CD14-positive monocyte (primary cell): ENCODE measurements around the gene NTM. TPM values are rescaled to one million over a fixed set of nuclear protein-coding genes. Genes with fewer than 3 reads are reported as not detected.

Experiments used
- DNase-seq, 3 donors: peaks; one replicate each; pipeline ENCODE4 v3.0.0-alpha.2; 2011 to 2022
- H2AFZ ChIP-seq: 2 replicates; pipeline ENCODE4 v1.6.0; 2012; ENCODE audit warnings: mild to moderate bottlenecking, low read depth, low read length, inconsistent platforms; ENCODE audit not compliant: insufficient read depth, poor library complexity, severe bottlenecking
- H3K27ac ChIP-seq, 2 donors: 1 replicate in 1 of 2; 2 replicates in 1 of 2; pipeline ENCODE4 v1.5.1; 2012 to 2013; ENCODE audit warnings: low read length in 2 of 2, control low read depth in 1 of 2, inconsistent platforms in 1 of 2, low read depth in 1 of 2, mild to moderate bottlenecking in 1 of 2
- H3K27me3 ChIP-seq, 2 donors: one replicate each; pipeline versions ENCODE4 v1.6.0 to v1.6.1; 2011 to 2013; ENCODE audit warnings: low read length in 2 of 2; ENCODE audit not compliant: control insufficient read depth in 2 of 2, insufficient read depth in 2 of 2
- H3K36me3 ChIP-seq, 2 donors: replicated peaks in 1 of 2; 1 replicate in 1 of 2; 2 replicates in 1 of 2; pipeline versions ENCODE4 v1.5.1 to v1.6.1; 2012 to 2013; ENCODE audit warnings: low read length in 2 of 2, control low read depth in 1 of 2, inconsistent platforms in 1 of 2, mild to moderate bottlenecking in 1 of 2; ENCODE audit not compliant: insufficient read depth in 2 of 2, control insufficient read depth in 1 of 2
- H3K4me1 ChIP-seq, 2 donors: 1 replicate in 1 of 2; 2 replicates in 1 of 2; pipeline versions ENCODE4 v1.5.1 to v1.6.1; 2012 to 2013; ENCODE audit warnings: low read length in 2 of 2, control low read depth in 1 of 2, inconsistent platforms in 1 of 2, mild to moderate bottlenecking in 1 of 2, moderate library complexity in 1 of 2; ENCODE audit not compliant: insufficient read depth in 2 of 2, control insufficient read depth in 1 of 2
- H3K4me2 ChIP-seq: replicated peaks from 2 replicates; pipeline ENCODE3; 2012; ENCODE audit warnings: low read length, moderate library complexity, mild to moderate bottlenecking; ENCODE audit not compliant: poor library complexity, severe bottlenecking; ENCODE audit errors: extremely low read depth
- H3K4me3 ChIP-seq, 3 experiments: fragments of 200-600 bp in 1 of 3; sonication (generic) in 1 of 3; replicated peaks in 1 of 3; 1 replicate in 2 of 3; 2 replicates in 1 of 3; pipeline ENCODE4 v1.5.1; 2011 to 2013; ENCODE audit warnings: low read length in 3 of 3, mild to moderate bottlenecking in 3 of 3, control low read depth in 2 of 3, low read depth in 2 of 3, inconsistent platforms in 1 of 3, moderate library complexity in 1 of 3
- H3K79me2 ChIP-seq: 2 replicates; pipeline ENCODE4 v1.6.0; 2012; ENCODE audit warnings: mild to moderate bottlenecking, control low read depth, inconsistent platforms, low read length, moderate library complexity; ENCODE audit not compliant: insufficient read depth
- H3K9ac ChIP-seq: 2 replicates; pipeline ENCODE4 v1.6.0; 2017; ENCODE audit warnings: low read length, mild to moderate bottlenecking; ENCODE audit not compliant: insufficient read depth, poor library complexity, severe bottlenecking
- H3K9me3 ChIP-seq, 2 donors: replicated peaks in 1 of 2; 1 replicate in 1 of 2; 2 replicates in 1 of 2; pipeline versions ENCODE4 v1.5.1 to v1.6.1; 2012 to 2013; ENCODE audit warnings: low read length in 2 of 2, control low read depth in 1 of 2; ENCODE audit not compliant: control insufficient read depth in 1 of 2, insufficient read depth in 1 of 2
- H4K20me1 ChIP-seq: 2 replicates; pipeline ENCODE4 v1.6.0; 2012; ENCODE audit warnings: mild to moderate bottlenecking, low read length, control low read depth, moderate library complexity; ENCODE audit not compliant: insufficient read depth
- H3K27ac Mint-ChIP-seq, 7 donors: one replicate each; pipeline ENCODE4 v1.8.0; 2020; ENCODE audit warnings: mild to moderate bottlenecking in 7 of 7, mixed read lengths in 7 of 7, moderate library complexity in 6 of 7, inconsistent platforms in 2 of 7
- H3K27me3 Mint-ChIP-seq, 3 donors: one replicate each; pipeline ENCODE4 v1.8.0; 2021 to 2022; ENCODE audit warnings: low read depth in 3 of 3, mild to moderate bottlenecking in 3 of 3, mixed read lengths in 3 of 3, moderate library complexity in 3 of 3, inconsistent platforms in 1 of 3
- H3K36me3 Mint-ChIP-seq, 2 donors: one replicate each; pipeline ENCODE4 v1.8.0; 2020; ENCODE audit warnings: mixed read lengths in 2 of 2, inconsistent platforms in 1 of 2, mild to moderate bottlenecking in 1 of 2
- H3K4me1 Mint-ChIP-seq: one replicate; pipeline ENCODE4 v1.8.0; 2020; ENCODE audit warnings: mild to moderate bottlenecking, mixed read lengths
- H3K4me3 Mint-ChIP-seq, 2 donors: one replicate each; pipeline ENCODE4 v1.8.0; 2020; ENCODE audit warnings: mild to moderate bottlenecking in 2 of 2, mixed read lengths in 2 of 2, moderate library complexity in 1 of 2
- H3K9me3 Mint-ChIP-seq, 7 donors: one replicate each; pipeline ENCODE4 v1.8.0; 2020 to 2022; ENCODE audit warnings: mixed read lengths in 7 of 7, mild to moderate bottlenecking in 6 of 7, moderate library complexity in 6 of 7, inconsistent platforms in 2 of 7
- whole genome bisulfite sequencing: methylation state at CpG from one replicate; pipeline ENCODE4 v1.1.5; 2013; ENCODE audit warnings: missing lambda C conversion rate; ENCODE audit not compliant: insufficient coverage; 5-methylcytosine and 5-hydroxymethylcytosine counted together
- intact Hi-C, 2 donors: fragments of 100-400 bp; cut with micrococcal nuclease; formaldehyde crosslinking; loops; one replicate each; pipeline versions ENCODE4 v1.15.0 to v1.15.1; 2023
- polyA plus RNA-seq, 3 donors: library from polyadenylated mRNA; depleted of rRNA in 1 of 3; unstranded in 2 of 3; stranded (reverse) in 1 of 3; fragments of 300-500 nt in 2 of 3; fragments of >200 nt in 1 of 3; fragmentation: Illumina TruSeq in 2 of 3; gene quantifications; 1 replicate in 2 of 3; 2 replicates in 1 of 3; pipeline ENCODE4 v1.2.3, GENCODE V29; 2012 to 2021
- TF ChIP-seq, protein P1 (sequence below): fragments of 200-600 bp; IDR thresholded peaks from one replicate; pipeline ENCODE4 v1.8.0; 2022; ENCODE audit warnings: antibody characterized with exemption, mild to moderate bottlenecking

The NTM gene
- polyA plus RNA-seq, 3 donors = not detected

DNA sequence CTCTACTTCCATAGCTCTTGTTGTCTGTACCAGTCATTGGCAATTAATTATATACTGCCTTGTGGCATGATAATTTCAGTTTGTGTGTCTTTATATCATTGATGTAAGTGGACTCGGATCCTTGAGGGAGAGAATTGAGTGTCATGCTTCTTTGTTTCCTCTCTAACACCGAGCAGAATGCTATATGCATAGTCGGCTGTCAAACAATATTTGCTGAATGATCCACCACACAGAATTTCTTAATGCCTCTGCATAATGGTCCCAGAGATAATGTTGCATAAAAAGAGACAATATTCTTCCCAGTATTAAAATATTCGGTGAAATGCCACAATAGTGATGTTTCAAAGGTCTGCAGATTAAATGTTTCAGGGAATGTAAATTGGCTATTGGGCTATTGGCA, 664.8 kb downstream of the NTM start:
- Histone ChIP-seq H4K20me1 (no peaks in the 10 kb centered on the region), H3K4me1 (peaks cover 0 to 5% of the 10 kb centered on the region in 2 donors), H3K27ac (no peak overlapping the region), H3K27me3 (peaks cover 0 to 8% of the 10 kb centered on the region in 2 donors), H3K79me2 (no peaks in the 10 kb centered on the region), H3K4me2 (no peak overlapping the region), H3K9me3 (no peaks in the 10 kb centered on the region), H3K36me3 (no peaks in the 10 kb centered on the region), H3K9ac (no peak overlapping the region), H2AFZ (no peak overlapping the region), H3K4me3 (no peak overlapping the region)
- peak in 1 of 3 donors; percentile 20 for DNase-seq
- Mint-ChIP-seq H3K27me3 (peaks cover 6 to 9% (median 6%) of the 10 kb centered on the region in 3 donors), H3K27ac (no peak overlapping the region), H3K36me3 (no peaks in the 10 kb centered on the region), H3K4me3 (no peak overlapping the region), H3K9me3 (peaks cover 0 to 3% (median 2%) of the 10 kb centered on the region in 7 donors), H3K4me1 (peaks cover 21% of the 10 kb centered on the region)
- intact Hi-C loops = loop anchor here in 1 of 2 donors (10.0 kb wide), 1 partner anchor 60 kb away; no protein-coding TSS in a partner anchor
- no CpG with 5 or more reads among the region's 4 CpGs for WGBS
- TF ChIP-seq, protein P1, sequence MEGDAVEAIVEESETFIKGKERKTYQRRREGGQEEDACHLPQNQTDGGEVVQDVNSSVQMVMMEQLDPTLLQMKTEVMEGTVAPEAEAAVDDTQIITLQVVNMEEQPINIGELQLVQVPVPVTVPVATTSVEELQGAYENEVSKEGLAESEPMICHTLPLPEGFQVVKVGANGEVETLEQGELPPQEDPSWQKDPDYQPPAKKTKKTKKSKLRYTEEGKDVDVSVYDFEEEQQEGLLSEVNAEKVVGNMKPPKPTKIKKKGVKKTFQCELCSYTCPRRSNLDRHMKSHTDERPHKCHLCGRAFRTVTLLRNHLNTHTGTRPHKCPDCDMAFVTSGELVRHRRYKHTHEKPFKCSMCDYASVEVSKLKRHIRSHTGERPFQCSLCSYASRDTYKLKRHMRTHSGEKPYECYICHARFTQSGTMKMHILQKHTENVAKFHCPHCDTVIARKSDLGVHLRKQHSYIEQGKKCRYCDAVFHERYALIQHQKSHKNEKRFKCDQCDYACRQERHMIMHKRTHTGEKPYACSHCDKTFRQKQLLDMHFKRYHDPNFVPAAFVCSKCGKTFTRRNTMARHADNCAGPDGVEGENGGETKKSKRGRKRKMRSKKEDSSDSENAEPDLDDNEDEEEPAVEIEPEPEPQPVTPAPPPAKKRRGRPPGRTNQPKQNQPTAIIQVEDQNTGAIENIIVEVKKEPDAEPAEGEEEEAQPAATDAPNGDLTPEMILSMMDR = no peak

DNA sequence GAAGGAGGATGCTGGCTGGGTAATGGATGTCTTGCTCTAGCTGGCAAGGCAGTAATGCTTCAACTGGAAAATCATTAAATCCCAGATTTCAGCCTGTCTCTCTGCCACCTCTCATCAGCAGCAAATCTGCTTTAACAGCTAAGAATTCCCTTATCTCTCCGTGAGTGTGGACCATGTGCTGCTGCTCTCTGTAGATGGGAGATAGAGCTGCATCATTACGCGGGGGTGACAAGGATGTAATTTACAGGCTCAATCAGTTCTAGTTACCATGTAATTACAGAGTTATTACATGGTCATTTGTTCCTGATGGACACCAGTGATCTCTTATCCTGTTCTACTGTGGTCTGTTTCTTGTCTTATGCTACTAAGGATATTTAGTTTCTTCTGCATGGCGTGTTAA, 665.4 kb downstream of the NTM start:
- no peak overlapping the region for H3K27ac ChIP-seq
- H3K9ac ChIP-seq = no peak overlapping the region
- Mint-ChIP-seq H3K9me3 (peaks cover 0 to 3% (median 2%) of the 10 kb centered on the region in 7 donors), H3K36me3 (no peaks in the 10 kb centered on the region), H3K27me3 (peaks cover 3 to 9% (median 6%) of the 10 kb centered on the region in 3 donors), H3K27ac (no peak overlapping the region), H3K4me1 (peaks cover 20% of the 10 kb centered on the region), H3K4me3 (no peak overlapping the region)
- DNase-seq = no peak
- no peak overlapping the region for H3K4me3 ChIP-seq
- H3K4me2 ChIP-seq = no peak overlapping the region
- peaks cover 0 to 8% of the 10 kb centered on the region in 2 donors for H3K27me3 ChIP-seq
- H3K4me1 ChIP-seq = peaks cover 0 to 5% of the 10 kb centered on the region in 2 donors
- TF ChIP-seq, protein P1 = no peak
- H3K79me2 ChIP-seq = no peaks in the 10 kb centered on the region
- no peak overlapping the region for H2AFZ ChIP-seq
- H3K9me3 ChIP-seq = no peaks in the 10 kb centered on the region
- 86% methylated on average over 1 of the region's 4 CpGs for WGBS
- no peaks in the 10 kb centered on the region for H4K20me1 ChIP-seq
- intact Hi-C loops = loop anchor here in 1 of 2 donors (10.0 kb wide), 1 partner anchor 59 kb away; no protein-coding TSS in a partner anchor
- no peaks in the 10 kb centered on the region for H3K36me3 ChIP-seq
